H1 (cell line): ENCODE data around the gene CYB561. TPM values are rescaled to one million over a fixed set of nuclear protein-coding genes. Genes with fewer than 3 reads are reported as not detected.

Experiments
- CTCF ChIA-PET: fragments of 300-600 bp; sonication (Branson Sonifier 250); formaldehyde crosslinking; loops from one replicate; lab custom pipeline; 2021; ENCODE audit not compliant: partially characterized antibody; lab: Charles Lee
- POLR2A ChIA-PET: fragments of 300-600 bp; sonication (Branson Sonifier 250); formaldehyde crosslinking; loops from one replicate; lab custom pipeline; 2021; ENCODE audit warnings: inconsistent platforms; ENCODE audit not compliant: partially characterized antibody; lab: Charles Lee
- DNase-seq, 2 experiments: peaks; one replicate each; pipeline versions ENCODE4 v3.0.0 to v3.0.0-alpha.2; 2010 to 2022; ENCODE audit warnings: low spot score in 2 of 2, low read depth in 1 of 2, mixed read lengths in 1 of 2
- FAIRE-seq: peaks from 2 replicates; lab custom pipeline; 2011; peaks lifted over from hg19 to GRCh38; lab: Jason Lieb, UNC
- H2AFZ ChIP-seq: 2 replicates; pipeline ENCODE4 v1.8.1; 2012; ENCODE audit warnings: low read length, inconsistent platforms
- H2AK5ac ChIP-seq: 2 replicates; pipeline ENCODE4 v1.6.1; 2013; ENCODE audit warnings: low read depth, low read length
- H2BK120ac ChIP-seq: replicated peaks from 2 replicates; pipeline ENCODE3; 2013; ENCODE audit warnings: low read depth, low read length, inconsistent platforms
- H2BK12ac ChIP-seq: 2 replicates; pipeline ENCODE4 v1.6.1; 2013; ENCODE audit warnings: low read depth, low read length
- H2BK15ac ChIP-seq: 2 replicates; pipeline ENCODE4 v1.6.1; 2013; ENCODE audit warnings: low read length
- H2BK20ac ChIP-seq: 2 replicates; pipeline ENCODE4 v1.6.1; 2013; ENCODE audit warnings: low read length
- H2BK5ac ChIP-seq: 2 replicates; pipeline ENCODE4 v1.6.1; 2013; ENCODE audit warnings: low read depth, low read length
- H3K14ac ChIP-seq: 2 replicates; pipeline ENCODE4 v1.6.1; 2013; ENCODE audit warnings: inconsistent platforms; ENCODE audit not compliant: insufficient read length
- H3K18ac ChIP-seq: 2 replicates; pipeline ENCODE4 v1.6.1; 2013; ENCODE audit warnings: low read length; ENCODE audit errors: extremely low read depth
- H3K23ac ChIP-seq: 2 replicates; pipeline ENCODE4 v1.6.1; 2013; ENCODE audit warnings: inconsistent platforms; ENCODE audit not compliant: insufficient read length
- H3K23me2 ChIP-seq: 2 replicates; pipeline ENCODE4 v1.6.1; 2013; ENCODE audit warnings: low read depth, low read length
- H3K27ac ChIP-seq: 2 replicates; pipeline ENCODE4 v1.6.1; 2011; ENCODE audit warnings: low read depth, low read length, inconsistent platforms
- H3K27me3 ChIP-seq, 4 experiments: replicated peaks in 1 of 4; 1 replicate in 1 of 4; 2 replicates in 3 of 4; pipeline versions ENCODE4 v1.6.1 to v1.8.1; 2011 to 2013; ENCODE audit warnings: low read length in 3 of 4, mild to moderate bottlenecking in 3 of 4, inconsistent platforms in 2 of 4, mixed read lengths in 2 of 4, moderate library complexity in 1 of 4; ENCODE audit not compliant: control insufficient read depth in 3 of 4, insufficient read depth in 3 of 4; ENCODE audit errors: extremely low read depth in 1 of 4
- H3K36me3 ChIP-seq, 4 experiments: 2 replicates each; pipeline versions ENCODE4 v1.6.1 to v1.8.1; 2011 to 2013; ENCODE audit warnings: mild to moderate bottlenecking in 4 of 4, low read length in 3 of 4, moderate library complexity in 2 of 4, control low read depth in 1 of 4, inconsistent platforms in 1 of 4; ENCODE audit not compliant: insufficient read depth in 4 of 4, control insufficient read depth in 2 of 4
- H3K4ac ChIP-seq: replicated peaks from 2 replicates; pipeline ENCODE3; 2013; ENCODE audit warnings: low read length, low read depth, mixed read lengths, inconsistent platforms; ENCODE audit not compliant: insufficient read length
- H3K4me1 ChIP-seq, 4 experiments: replicated peaks in 1 of 4; 1 replicate in 1 of 4; 2 replicates in 3 of 4; pipeline versions ENCODE4 v1.6.1 to v1.8.1; 2011 to 2013; ENCODE audit warnings: low read length in 3 of 4, inconsistent platforms in 2 of 4, mixed read lengths in 1 of 4; ENCODE audit not compliant: insufficient read depth in 4 of 4, control insufficient read depth in 3 of 4
- H3K4me2 ChIP-seq, 2 experiments: 2 replicates each; pipeline versions ENCODE4 v1.6.1 to v1.8.1; 2011 to 2013; ENCODE audit warnings: low read depth in 2 of 2, low read length in 2 of 2, control low read depth in 1 of 2, inconsistent platforms in 1 of 2, mild to moderate bottlenecking in 1 of 2; ENCODE audit not compliant: insufficient read depth in 1 of 2
- H3K4me3 ChIP-seq, 4 experiments: fragments of 200-600, 300-600 bp in 1 of 4; sonication (generic), shearing (Covaris generic), sonication (Bioruptor Twin) in 1 of 4; 2 replicates each; pipeline versions ENCODE4 v1.5.1 to v1.8.1; 2011 to 2016; ENCODE audit warnings: low read length in 4 of 4, low read depth in 3 of 4, control low read depth in 2 of 4, inconsistent platforms in 2 of 4, mild to moderate bottlenecking in 2 of 4, mixed read lengths in 1 of 4, moderate library complexity in 1 of 4; ENCODE audit not compliant: insufficient read depth in 2 of 4; ENCODE audit errors: extremely low read depth in 1 of 4
- H3K56ac ChIP-seq: replicated peaks from 2 replicates; pipeline ENCODE3; 2013; ENCODE audit warnings: low read depth, mild to moderate bottlenecking, mixed read lengths, low read length, inconsistent platforms; ENCODE audit not compliant: insufficient read length
- H3K79me1 ChIP-seq: 2 replicates; pipeline ENCODE4 v1.6.1; 2013; ENCODE audit warnings: low read depth, low read length, control low read depth
- H3K79me2 ChIP-seq, 2 experiments: 2 replicates each; pipeline versions ENCODE4 v1.6.1 to v1.8.1; 2012 to 2013; ENCODE audit warnings: low read length in 2 of 2, mild to moderate bottlenecking in 2 of 2, inconsistent platforms in 1 of 2; ENCODE audit not compliant: insufficient read depth in 2 of 2, control insufficient read depth in 1 of 2
- H3K9ac ChIP-seq, 4 experiments: replicated peaks in 1 of 4; 1 replicate in 1 of 4; 2 replicates in 3 of 4; pipeline versions ENCODE4 v1.6.1 to v1.8.1; 2011 to 2013; ENCODE audit warnings: low read depth in 3 of 4, low read length in 3 of 4, control low read depth in 2 of 4, mild to moderate bottlenecking in 2 of 4, moderate library complexity in 2 of 4, inconsistent platforms in 1 of 4; ENCODE audit errors: extremely low read depth in 1 of 4
- H3K9me3 ChIP-seq, 2 experiments: 2 replicates each; pipeline versions ENCODE4 v1.6.1 to v1.8.1; 2012 to 2013; ENCODE audit warnings: mild to moderate bottlenecking in 2 of 2, moderate library complexity in 2 of 2, control low read depth in 1 of 2, inconsistent platforms in 1 of 2, low read depth in 1 of 2, low read length in 1 of 2, mixed read lengths in 1 of 2; ENCODE audit not compliant: insufficient read depth in 2 of 2
- H4K20me1 ChIP-seq, 2 experiments: replicated peaks in 1 of 2; 2 replicates each; pipeline versions ENCODE3 to v1.8.1; 2011 to 2013; ENCODE audit warnings: inconsistent platforms in 2 of 2, low read length in 2 of 2, mild to moderate bottlenecking in 1 of 2; ENCODE audit not compliant: insufficient read depth in 2 of 2, control insufficient read depth in 1 of 2
- H4K5ac ChIP-seq: 2 replicates; pipeline ENCODE4 v1.6.1; 2013; ENCODE audit warnings: low read length, low read depth, mixed read lengths, inconsistent platforms; ENCODE audit not compliant: insufficient read length
- H4K8ac ChIP-seq: 2 replicates; pipeline ENCODE4 v1.8.0; 2013; ENCODE audit warnings: mild to moderate bottlenecking, moderate library complexity, low read length, inconsistent platforms; ENCODE audit not compliant: insufficient read depth; ENCODE audit errors: extremely low read depth
- H4K91ac ChIP-seq: replicated peaks from 2 replicates; pipeline ENCODE3; 2013; ENCODE audit warnings: low read length, mixed read lengths, inconsistent platforms; ENCODE audit not compliant: insufficient read length
- ASH2L ChIP-seq: fragments of 200-600, 300-600 bp; sonication (generic); IDR thresholded peaks from one replicate; pipeline ENCODE4 v1.7.1; 2017; ENCODE audit warnings: low read length
- BRCA1 ChIP-seq: IDR thresholded peaks from 2 replicates; pipeline ENCODE4 v1.6.1; 2012; ENCODE audit warnings: low read depth, low read length, improper control_type of control experiment
- CHD1 ChIP-seq: IDR thresholded peaks from 2 replicates; pipeline ENCODE4 v1.6.1; 2012; ENCODE audit warnings: low read depth, low read length, improper control_type of control experiment
- EZH2 ChIP-seq: fragments of 200-600 bp; sonication (generic); IDR thresholded peaks from 2 replicates; pipeline ENCODE4 v1.7.1; 2012; ENCODE audit warnings: low read depth, mild to moderate bottlenecking, moderate library complexity, low read length, inconsistent platforms; ENCODE audit not compliant: severe bottlenecking
- GTF2F1 ChIP-seq: IDR thresholded peaks from 2 replicates; pipeline ENCODE4 v1.6.1; 2012; ENCODE audit warnings: low read depth, low read length, improper control_type of control experiment, borderline replicate concordance
- JUN ChIP-seq: IDR thresholded peaks from 2 replicates; pipeline ENCODE4 v1.6.1; 2011; ENCODE audit warnings: low read depth, mild to moderate bottlenecking, improper control_type of control experiment, low read length
- KDM1A ChIP-seq: fragments of 200-600, 300-600 bp; sonication (generic); IDR thresholded peaks from 2 replicates; pipeline ENCODE4 v1.7.1; 2016; ENCODE audit warnings: mild to moderate bottlenecking, low read length, borderline replicate concordance
- TAF7 ChIP-seq: optimal IDR thresholded peaks from 2 replicates; pipeline ENCODE3; 2011; ENCODE audit warnings: low read depth, mild to moderate bottlenecking, inconsistent platforms, low read length, moderate library complexity, borderline replicate concordance
- TBP ChIP-seq: IDR thresholded peaks from 2 replicates; pipeline ENCODE4 v1.6.1; 2011; ENCODE audit warnings: low read depth, low read length, improper control_type of control experiment
- YY1 ChIP-seq: IDR thresholded peaks from 2 replicates; pipeline ENCODE4 v1.6.1; 2011; ENCODE audit warnings: low read depth, mild to moderate bottlenecking, low read length
- WGBS, 2 experiments: shearing (Covaris generic) in 1 of 2; methylation state at CpG; one replicate each; pipeline versions ENCODE4 v1.1.6 to v1.1.7; 2013 to 2015; ENCODE audit warnings: low lambda C conversion rate in 2 of 2, mixed read lengths in 2 of 2, inconsistent platforms in 1 of 2, low coverage in 1 of 2, missing lambda C conversion rate in 1 of 2; ENCODE audit not compliant: insufficient replicate concordance in 2 of 2, insufficient coverage in 1 of 2, insufficient read length in 1 of 2; ENCODE audit errors: extremely low coverage in 1 of 2, missing lambda C conversion rate in 1 of 2; 5-methylcytosine and 5-hydroxymethylcytosine counted together
- polyA plus RNA-seq, 7 experiments: library from polyadenylated mRNA; depleted of rRNA in 3 of 7; stranded (reverse) in 5 of 7; unstranded in 2 of 7; fragments of >200 nt in 5 of 7; fragments of 200-250 nt in 2 of 7; gene quantifications; 1 replicate in 5 of 7; 2 replicates in 1 of 7; 4 replicates in 1 of 7; pipeline versions ENCODE4 v1.2.1 to v1.2.3, GENCODE V29; 2011 to 2013; ENCODE audit warnings: missing spikeins in 2 of 7, mixed read lengths in 2 of 7
- total RNA-seq: library from RNA; stranded (reverse); fragmentation: NEBNext Ultra II Directional; extraction: Animal tissue kit (Norgen Biotek cat#: 25700); gene quantifications from 2 replicates; pipeline ENCODE4 v1.2.1, GENCODE V29; 2021
- TF ChIP-seq, protein P1 (sequence below): IDR thresholded peaks from 2 replicates; pipeline ENCODE4 v1.6.1; 2011; ENCODE audit warnings: low read length, improper control_type of control experiment

Gene CYB561
- total and polyA plus RNA-seq, 2 of the 8 experiments (the other 6 are each of a cell fraction or from before 2014, with no cell fraction given): 19.7 to 23.4 TPM

DNA sequence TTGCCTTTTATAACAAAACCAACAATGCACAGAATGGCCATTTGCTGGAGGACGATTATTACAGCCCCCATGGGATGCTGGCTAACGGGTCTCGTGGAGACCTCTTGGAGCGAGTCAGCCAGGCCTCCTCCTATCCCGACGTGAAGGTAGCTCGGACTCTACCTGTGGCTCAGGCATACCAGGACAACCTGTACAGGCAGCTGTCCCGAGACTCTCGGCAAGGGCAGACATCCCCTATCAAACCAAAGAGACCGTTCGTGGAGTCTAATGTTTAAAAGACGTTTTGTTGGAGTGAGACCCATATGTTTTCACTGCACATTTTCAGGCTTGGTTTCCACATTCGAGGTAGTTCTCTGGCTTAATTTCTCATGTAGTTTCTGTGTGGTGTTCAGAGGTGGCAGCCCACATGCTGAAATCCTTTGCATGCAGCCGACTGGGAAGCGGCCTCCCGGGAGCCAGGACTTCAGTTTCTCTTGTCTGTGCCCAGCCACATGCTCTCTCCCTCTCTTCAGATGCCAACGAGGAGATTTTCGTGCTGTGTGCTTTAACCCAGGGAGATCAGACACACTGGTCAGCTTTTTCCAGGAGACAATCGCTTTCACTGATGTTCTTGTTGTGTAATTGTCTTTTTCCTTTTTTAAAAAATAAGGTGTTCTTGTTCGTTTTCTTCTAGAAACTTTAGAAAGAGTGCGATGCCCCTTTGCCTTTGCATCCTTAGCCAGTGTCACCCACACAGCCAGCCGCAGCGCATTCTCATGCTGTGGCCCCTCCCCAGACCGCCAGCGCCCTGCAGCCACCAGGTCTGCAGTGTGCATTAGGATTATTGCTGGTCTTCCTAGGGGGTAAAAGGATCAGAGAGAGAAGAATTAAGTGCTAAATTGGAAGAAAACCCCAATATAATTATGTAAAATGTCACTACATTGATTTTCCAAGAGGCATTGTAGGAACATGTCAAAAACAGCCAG, 24.1 kb downstream of the CYB561 start:
- no peak overlapping the region for H3K9ac ChIP-seq
- H2BK5ac ChIP-seq: no peak overlapping the region
- DNase-seq: no peak
- no peak overlapping the region for H3K27ac ChIP-seq
- H3K9me3 ChIP-seq: no peaks in the 10 kb centered on the region
- WGBS, 2 experiments: 90% methylated on average over 25 of the region's 25 CpGs; no CpG with 5 or more reads in 1 of the 2 experiments
- no peaks in the 10 kb centered on the region for H3K36me3 ChIP-seq
- H3K4ac ChIP-seq: no peak overlapping the region
- H2AFZ ChIP-seq: no peak overlapping the region
- no peak overlapping the region for H3K4me3 ChIP-seq
- H2BK120ac ChIP-seq: no peak overlapping the region
- no peak overlapping the region for H2AK5ac ChIP-seq
- no peaks in the 10 kb centered on the region for H3K23me2 ChIP-seq
- FAIRE-seq: no peak
- H3K14ac ChIP-seq: no peak overlapping the region
- no peak overlapping the region for H3K4me2 ChIP-seq
- no peak overlapping the region for H4K8ac ChIP-seq
- H4K91ac ChIP-seq: no peak overlapping the region
- no peak overlapping the region for H3K23ac ChIP-seq
- H4K20me1 ChIP-seq: no peaks in the 10 kb centered on the region
- no peak overlapping the region for H3K18ac ChIP-seq
- H3K79me2 ChIP-seq: no peaks in the 10 kb centered on the region
- no peak overlapping the region for H4K5ac ChIP-seq
- H2BK12ac ChIP-seq: no peak overlapping the region
- no peak overlapping the region for H3K56ac ChIP-seq
- ChIA-PET CTCF (interaction anchor here (0.9 to 21.7 kb wide), 2 partner anchors 16 to 20 kb away, joined by 3 to 415 read pairs; partner anchors contain the start of gene CYB561), POLR2A (no interaction called here)
- H2BK15ac ChIP-seq: no peak overlapping the region
- H3K4me1 ChIP-seq: no peaks in the 10 kb centered on the region; a peak in 1 of 7 replicates
- H3K27me3 ChIP-seq: no peaks in the 10 kb centered on the region
- H3K79me1 ChIP-seq: no peaks in the 10 kb centered on the region
- no peak overlapping the region for H2BK20ac ChIP-seq
- TF ChIP-seq KDM1A (no peak), EZH2 (no peak), GTF2F1 (no peak), YY1 (no peak), ASH2L (no peak), BRCA1 (no peak), CHD1 (no peak), TAF7 (no peak), TBP (no peak), JUN (no peak)
- TF ChIP-seq, protein P1, sequence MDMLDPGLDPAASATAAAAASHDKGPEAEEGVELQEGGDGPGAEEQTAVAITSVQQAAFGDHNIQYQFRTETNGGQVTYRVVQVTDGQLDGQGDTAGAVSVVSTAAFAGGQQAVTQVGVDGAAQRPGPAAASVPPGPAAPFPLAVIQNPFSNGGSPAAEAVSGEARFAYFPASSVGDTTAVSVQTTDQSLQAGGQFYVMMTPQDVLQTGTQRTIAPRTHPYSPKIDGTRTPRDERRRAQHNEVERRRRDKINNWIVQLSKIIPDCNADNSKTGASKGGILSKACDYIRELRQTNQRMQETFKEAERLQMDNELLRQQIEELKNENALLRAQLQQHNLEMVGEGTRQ: no peak
